Left colon (tissue), 2 donors: ENCODE measurements around the gene N4BP2. TPM values are rescaled to one million over a fixed set of nuclear protein-coding genes. Genes with fewer than 3 reads are reported as not detected.
"Not testable (repeated sequence)": the region's sequence is repeated elsewhere in the genome, so short reads cannot be mapped to it uniquely, and the experiment has no call there.

Experiments
- ATAC-seq: fragments of 200-7000 bp; cut with Tn5 transposase; one replicate; pipeline ENCODE4 v1.9.1; 2020; ENCODE audit warnings: mild to moderate bottlenecking, moderate library complexity
- DNase-seq, 2 donors: peaks; one replicate each; pipeline ENCODE4 v3.0.0-alpha.2; 2020
- intact Hi-C, 2 donors: fragments of 100-400 bp; cut with DNase I in 1 of 2; cut with micrococcal nuclease in 1 of 2; formaldehyde crosslinking; loops; one replicate each; pipeline versions ENCODE4 v1.11.2 to v1.14.0; 2022; cut with DNase I, micrococcal nuclease
- total RNA-seq, 2 donors: library from RNA; stranded (reverse); fragmentation: NEBNext Ultra II Directional; extraction: Animal tissue kit (Norgen Biotek cat#: 25700); gene quantifications; one replicate each; pipeline ENCODE4 v1.2.1, GENCODE V29; 2021
- donor health status: DM: no; HTN: no; CAD: no.
- donor health status: DM: yes; HTN: yes; CAD: no.

The N4BP2 gene
- total RNA-seq, 2 donors from 2014 or later = 8.5 to 9.3 TPM

- ATAC-seq, intact Hi-C loops, DNase-seq: not testable (repeated sequence)
These were observed 83.9 kb downstream of the N4BP2 start for GRCh38 chr4:40140597-40140996.

- intact Hi-C loops = no loop called here
- ATAC-seq (no peak), DNase-seq (no peak)
These were observed 87.4 kb downstream of the N4BP2 start for GRCh38 chr4:40143926-40144508.

- intact Hi-C loops = no loop called here
- ATAC-seq = no peak
- DNase-seq = no peak
These were observed 88.1 kb downstream of the N4BP2 start for GRCh38 chr4:40144716-40145115.

DNA sequence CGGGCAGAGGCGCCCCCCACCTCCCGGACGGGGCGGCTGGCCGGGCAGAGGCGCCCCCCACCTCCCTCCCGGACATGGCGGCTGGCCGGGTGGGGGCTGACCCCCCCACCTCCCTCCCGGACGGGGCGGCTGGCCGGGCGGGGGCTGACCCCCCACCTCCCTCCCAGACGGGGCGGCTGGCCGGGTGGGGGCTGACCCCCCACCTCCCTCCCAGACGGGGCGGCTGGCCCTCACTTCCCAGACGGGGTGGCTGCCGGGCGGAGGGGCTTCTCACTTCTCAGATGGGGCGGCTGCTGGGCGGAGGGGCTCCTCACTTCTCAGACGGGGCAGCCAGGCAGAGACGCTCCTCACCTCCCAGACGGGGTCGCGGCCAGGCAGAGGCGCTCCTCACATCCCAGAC lies 90.8 kb downstream of the N4BP2 start:
- intact Hi-C loops, ATAC-seq, DNase-seq: not testable (repeated sequence)

- intact Hi-C loops = loop anchor here in 1 of 2 donors (2.0 kb wide), 1 partner anchor 157 kb away; no protein-coding TSS in a partner anchor
- peak; percentile 83 for ATAC-seq
- peak; percentile 34 to 61 for DNase-seq
These were observed 93.3 kb downstream of the N4BP2 start for GRCh38 chr4:40149960-40150385.

- intact Hi-C loops = loop anchor here in 1 of 2 donors (2.0 kb wide), 1 partner anchor 156 kb away; no protein-coding TSS in a partner anchor
- DNase-seq = no peak
- no peak for ATAC-seq
These were observed 94.3 kb downstream of the N4BP2 start for GRCh38 chr4:40150932-40151331.

- intact Hi-C loops = no loop called here
- DNase-seq = no peak
- ATAC-seq = no peak
These were observed 96.0 kb downstream of the N4BP2 start for GRCh38 chr4:40152637-40153036.

DNA sequence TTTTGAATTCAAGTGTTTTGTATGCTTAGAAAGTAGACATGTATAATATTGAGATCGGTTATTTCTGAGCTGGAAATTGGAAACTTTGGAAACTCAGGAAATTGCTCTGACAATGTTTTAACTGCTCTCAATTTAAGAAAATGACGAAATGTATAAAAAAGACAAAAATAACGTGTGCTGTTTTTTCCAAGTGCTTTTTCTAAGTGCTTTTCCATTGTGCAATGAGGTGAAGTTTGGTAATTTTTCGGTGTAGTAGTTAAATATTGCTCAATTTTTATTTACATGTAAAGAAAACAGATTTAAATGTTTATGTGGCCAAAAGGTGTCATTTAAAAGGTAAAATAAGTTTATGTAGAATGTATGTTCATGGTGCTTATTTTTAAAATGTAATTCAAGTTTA lies 100.8 kb downstream of the N4BP2 start:
- intact Hi-C loops = no loop called here
- DNase-seq = no peak
- no peak for ATAC-seq

DNA sequence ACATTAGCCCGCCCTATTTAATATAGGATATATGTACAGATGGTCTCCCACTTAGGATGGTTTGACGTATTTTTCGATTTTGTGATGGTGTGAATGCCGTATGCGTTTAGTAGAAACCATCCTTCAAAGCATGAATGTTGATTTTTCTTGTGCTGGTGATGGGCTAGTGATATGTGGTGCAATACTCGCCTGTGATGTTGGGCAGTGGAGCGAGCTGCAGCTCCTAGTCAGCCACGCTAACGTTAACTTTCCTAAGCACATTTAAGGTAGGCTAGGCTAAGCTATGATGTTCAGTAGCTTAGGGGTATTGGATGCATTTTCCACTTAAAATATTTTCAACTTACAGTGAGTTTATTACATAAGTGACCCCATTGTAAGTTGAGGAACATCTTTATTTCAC lies 103.6 kb downstream of the N4BP2 start:
- no peak for ATAC-seq
- intact Hi-C loops = no loop called here
- DNase-seq = no peak

GRCh38 chr4:40164459-40164858 lies 107.8 kb downstream of the N4BP2 start:
- DNase-seq (no peak), ATAC-seq (no peak)
- intact Hi-C loops = no loop called here

DNA sequence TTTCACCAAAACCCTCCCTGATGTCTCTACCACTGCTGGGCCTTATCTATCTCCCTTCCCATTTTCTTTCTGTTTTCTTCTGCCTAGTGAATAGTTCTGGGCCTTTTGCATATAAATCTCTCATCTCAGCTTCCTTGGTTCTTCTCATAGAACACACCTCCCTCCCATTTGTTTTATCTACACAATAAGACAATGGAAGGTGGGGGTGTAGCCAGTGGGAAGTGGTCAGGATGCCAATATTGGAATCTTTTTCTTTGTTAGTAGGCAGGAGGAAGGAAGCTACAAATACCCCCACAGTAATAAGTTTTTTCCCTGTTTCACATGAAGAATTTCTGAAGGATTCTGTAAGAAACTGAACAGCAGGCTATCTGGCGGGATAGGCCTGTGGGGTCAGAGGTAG lies 109.3 kb downstream of the N4BP2 start:
- ATAC-seq (no peak), DNase-seq (no peak)
- intact Hi-C loops = no loop called here

DNA sequence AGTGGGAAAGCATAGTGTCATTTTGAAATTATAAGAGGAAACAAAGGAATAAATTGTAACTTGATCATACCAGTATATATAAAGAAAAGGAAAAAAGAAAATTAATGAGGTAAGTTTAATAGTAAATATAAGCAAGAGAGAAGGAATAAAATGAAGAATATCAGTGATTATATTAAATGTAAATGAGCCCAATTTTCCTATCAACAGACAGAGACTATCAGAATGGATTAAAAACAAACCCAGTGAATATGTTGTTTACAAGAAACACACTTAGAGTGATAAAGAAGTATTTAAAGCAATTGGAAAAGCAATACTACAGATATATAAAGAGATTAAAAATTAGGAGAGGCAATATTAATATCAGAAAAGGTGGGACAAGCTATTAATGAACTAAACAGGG lies 111.4 kb downstream of the N4BP2 start:
- DNase-seq (no peak), ATAC-seq (no peak)
- intact Hi-C loops = no loop called here

DNA sequence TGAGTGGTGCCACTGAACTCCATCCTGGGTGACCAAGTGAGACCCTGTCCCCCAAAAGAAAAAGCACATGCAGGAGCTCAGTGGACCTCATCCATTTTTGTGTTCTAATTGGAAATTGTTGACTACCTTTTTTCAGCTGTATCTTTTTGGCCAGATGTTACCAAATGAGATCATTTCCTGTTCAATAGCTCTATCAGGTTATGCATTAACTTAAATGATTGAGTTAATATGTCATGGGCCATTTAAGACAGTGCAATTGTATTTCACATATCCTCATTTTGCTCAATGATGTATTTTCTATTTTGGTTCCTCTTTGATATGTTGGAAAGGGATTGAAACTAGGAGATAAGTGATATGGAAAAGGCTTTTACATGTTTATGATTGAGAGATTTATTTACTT lies 113.9 kb downstream of the N4BP2 start:
- intact Hi-C loops = no loop called here
- ATAC-seq (no peak), DNase-seq (no peak)

DNA sequence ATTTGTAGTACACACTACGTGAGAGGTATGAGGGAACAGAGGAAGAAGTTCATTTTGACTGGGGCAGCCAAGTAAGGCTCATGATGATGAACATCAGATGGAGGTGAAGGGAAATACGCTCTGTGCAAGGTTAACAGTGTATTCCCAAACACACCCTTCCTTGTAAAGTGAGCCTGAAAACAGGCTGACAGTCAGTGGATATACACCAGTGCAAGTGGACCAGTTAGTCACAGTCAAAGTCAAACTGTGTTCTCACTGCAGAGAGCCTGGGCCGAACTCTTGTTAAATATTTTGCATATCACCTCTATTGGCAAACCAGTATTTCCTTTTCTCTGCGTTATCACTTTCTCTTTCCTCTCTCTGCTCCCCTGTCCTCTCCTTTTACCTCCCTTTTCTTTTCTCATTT lies 116.8 kb downstream of the N4BP2 start:
- DNase-seq (no peak), ATAC-seq (no peak)
- intact Hi-C loops = no loop called here

DNA sequence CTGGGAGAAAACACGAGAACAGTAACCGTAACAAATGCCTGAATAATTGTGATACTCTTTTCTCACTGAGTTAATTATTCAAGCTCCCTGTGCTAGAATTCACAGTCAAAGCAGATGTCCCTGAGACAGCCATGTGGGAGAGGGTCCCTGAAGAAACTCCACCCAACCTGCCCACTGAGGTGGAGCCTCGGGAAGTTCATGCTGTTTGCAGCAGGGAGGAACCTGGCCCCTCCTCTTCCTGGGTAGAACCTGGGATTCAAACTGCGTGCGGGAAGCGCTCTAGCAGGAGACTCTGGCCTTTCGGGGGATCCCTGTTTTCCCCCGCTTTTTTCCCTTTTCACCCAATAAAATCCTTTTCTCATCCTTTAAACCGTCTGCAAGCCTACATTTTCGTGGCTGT lies 120.0 kb downstream of the N4BP2 start:
- ATAC-seq (no peak), DNase-seq (no peak)
- intact Hi-C loops = no loop called here

DNA sequence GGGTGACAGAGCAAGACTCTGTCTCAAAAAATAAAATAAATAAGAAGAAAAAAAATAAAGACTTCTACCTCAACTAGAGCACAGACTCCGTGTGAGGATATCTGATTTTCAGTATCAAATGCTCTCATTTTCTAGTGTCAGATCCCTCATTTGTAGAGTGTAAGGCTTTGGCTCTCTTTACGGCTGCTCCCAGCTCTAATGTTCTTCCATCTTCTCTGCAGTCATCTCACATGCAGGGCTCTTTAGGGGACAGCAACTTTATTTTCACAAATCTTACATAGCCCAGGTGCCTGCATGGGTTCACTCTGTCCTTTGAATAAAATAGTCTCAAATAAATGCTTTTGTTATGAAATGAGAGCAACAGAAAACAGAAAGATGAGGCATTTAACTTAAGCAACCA lies 120.9 kb downstream of the N4BP2 start:
- DNase-seq (no peak), ATAC-seq (no peak)
- intact Hi-C loops = no loop called here

- ATAC-seq = peak; percentile 54
These were observed 122.0 kb downstream of the N4BP2 start for GRCh38 chr4:40178672-40179071.

GRCh38 chr4:40179360-40179759 lies 122.7 kb downstream of the N4BP2 start:
- ATAC-seq = no peak
- intact Hi-C loops = no loop called here
- DNase-seq = no peak

More at GRCh38 chr4:40178672-40179071, 122.0 kb downstream of the N4BP2 start:
- DNase-seq = no peak
- intact Hi-C loops = no loop called here

GRCh38 chr4:40180356-40180755 lies 123.7 kb downstream of the N4BP2 start:
- intact Hi-C loops = no loop called here
- no peak for DNase-seq
- ATAC-seq = no peak

DNA sequence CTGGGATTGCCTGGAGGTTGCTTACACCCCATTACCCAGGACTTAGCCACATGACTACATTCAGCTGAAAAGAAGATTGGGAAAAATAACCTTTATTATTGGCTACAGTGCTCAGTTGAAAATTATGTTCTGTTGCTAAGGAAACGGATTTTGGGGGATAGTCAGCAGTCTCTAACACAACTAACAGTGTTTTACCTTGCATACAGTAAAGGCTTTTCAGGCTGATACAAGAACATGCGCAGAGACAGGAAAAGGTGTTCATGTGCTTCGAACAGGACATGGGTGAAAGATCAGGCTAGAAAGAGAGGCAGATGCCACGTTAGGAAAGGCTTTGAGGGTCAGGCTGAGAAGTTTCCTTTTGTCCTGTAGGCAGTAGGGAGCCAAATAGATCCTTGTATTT lies 125.4 kb downstream of the N4BP2 start:
- intact Hi-C loops = no loop called here
- DNase-seq (no peak), ATAC-seq (no peak)

GRCh38 chr4:40182954-40183353 lies 126.3 kb downstream of the N4BP2 start:
- DNase-seq (no peak), ATAC-seq (no peak)
- intact Hi-C loops = no loop called here
